Stimulated activated CD8-positive, alpha-beta memory T cell treated with anti-CD3 and anti-CD28 coated beads, Interleukin-15, amount 100 ng/mL, for 4 hours (primary cell): ENCODE measurements around the gene NUCB1.
A peak's percentile ranks its signal among the peaks of the same experiment; 100 is the strongest.
"Not testable (repeated sequence)": the region's sequence is repeated elsewhere in the genome, so short reads cannot be mapped to it uniquely, and the experiment has no call there.

Experiments
- DNase-seq, 2 donors: peaks; one replicate each; pipeline ENCODE4 v3.0.0-alpha.2; 2020; ENCODE audit warnings: low read depth in 2 of 2

The NUCB1 gene

DNA sequence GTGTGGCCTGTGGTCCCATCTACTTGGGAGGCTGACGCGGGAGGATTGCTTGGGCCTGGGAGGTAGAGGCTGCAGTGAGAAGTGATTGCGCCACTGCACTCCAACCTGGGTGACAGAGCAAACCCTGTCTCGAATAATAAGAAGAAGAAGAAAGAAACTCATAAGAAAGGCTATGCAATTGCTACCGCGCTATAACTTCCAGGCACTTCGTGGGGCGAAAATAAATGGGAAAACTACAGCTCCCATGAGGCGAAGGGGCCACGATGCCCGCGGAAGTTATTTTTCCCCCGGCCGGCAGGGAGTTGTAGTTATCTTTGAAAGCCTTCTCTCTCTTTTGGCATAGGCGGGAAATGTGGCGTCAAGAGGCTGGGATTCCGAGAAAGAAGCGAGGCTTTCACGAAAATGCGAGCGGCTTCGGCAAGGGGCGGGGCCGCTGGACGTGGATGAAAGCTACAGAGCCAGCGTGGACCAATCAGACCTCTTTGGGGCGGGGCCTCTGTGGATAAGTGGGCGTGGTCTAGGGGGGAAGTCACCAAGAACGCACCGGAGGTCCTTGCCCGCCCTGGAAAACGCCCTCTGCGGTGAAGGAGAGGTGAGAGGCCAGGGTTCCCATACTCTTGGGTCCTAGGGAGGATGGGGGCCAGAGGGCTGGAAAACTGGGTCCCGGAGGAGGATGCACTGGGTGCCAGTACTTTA, at the start of gene NUCB1:
TSS of gene NUCB1 (plus strand) at position 532 of the 696 bp plus-strand sequence. CDS start 485 bp downstream, outside the sequence.
- DNase-seq: peak; percentile 96 to 99

- no peak for DNase-seq
These were observed 47.8 kb upstream of the NUCB1 start for GRCh38 chr19:48852292-48852691.

DNA sequence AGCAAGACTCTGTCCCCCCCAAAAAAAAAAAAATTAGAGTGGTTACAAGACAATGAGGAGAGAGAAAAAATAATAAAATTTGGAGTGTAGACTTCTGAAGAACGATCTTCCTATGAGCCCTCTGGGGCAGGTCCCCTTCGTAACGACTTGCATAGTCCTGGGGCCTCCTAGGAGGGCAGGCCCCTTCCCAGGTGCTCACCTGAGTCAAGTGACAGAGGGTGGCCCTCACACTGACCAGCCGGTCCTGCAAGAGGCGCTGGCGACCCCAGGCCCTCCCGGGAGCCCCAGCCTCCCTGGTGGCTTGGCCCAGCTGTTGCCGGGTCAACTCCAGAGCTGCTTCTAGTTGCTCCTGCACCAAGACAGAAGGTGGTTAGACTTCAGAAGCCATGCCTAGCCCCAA, 46.6 kb upstream of the NUCB1 start:
- DNase-seq: no peak

DNA sequence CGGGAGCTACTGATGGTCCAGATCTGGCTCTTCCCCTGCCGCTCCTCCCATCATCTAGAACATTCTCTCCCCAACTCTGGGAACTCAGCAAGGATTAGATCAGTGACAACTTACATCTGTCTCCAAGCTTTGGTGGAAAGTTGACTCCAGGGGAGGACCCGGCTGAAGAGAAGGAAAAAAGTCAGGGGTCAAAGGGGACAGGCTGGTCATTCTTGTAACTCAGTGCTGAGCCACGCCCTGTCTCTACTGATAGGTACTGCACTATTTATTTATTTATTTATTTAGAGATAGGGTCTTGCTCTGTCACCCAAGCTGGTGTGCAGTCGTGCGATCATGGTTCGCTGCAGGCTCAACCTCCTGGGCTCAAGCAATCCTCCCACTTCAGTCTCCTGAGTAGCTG, 46.0 kb upstream of the NUCB1 start:
- DNase-seq: no peak

DNA sequence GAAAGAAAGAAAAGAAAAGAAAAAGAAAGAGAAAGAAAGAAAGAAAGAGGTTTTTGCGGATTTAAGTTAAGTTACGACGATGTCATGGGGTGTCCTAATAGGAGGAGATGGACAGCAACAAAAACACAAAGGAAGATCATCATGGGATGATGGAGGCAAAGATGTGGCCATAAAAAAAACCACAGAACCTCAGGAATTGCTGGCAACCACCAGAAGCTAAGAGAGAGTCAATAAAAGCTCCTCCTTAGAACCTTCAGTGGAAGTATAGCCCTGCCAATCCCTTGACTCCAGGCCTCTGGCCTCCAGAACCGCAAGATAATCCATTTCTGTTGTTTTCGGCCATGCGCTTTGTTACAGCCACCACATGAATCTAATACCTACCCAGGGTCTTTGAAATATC, 43.2 kb upstream of the NUCB1 start:
- DNase-seq: no peak

DNA sequence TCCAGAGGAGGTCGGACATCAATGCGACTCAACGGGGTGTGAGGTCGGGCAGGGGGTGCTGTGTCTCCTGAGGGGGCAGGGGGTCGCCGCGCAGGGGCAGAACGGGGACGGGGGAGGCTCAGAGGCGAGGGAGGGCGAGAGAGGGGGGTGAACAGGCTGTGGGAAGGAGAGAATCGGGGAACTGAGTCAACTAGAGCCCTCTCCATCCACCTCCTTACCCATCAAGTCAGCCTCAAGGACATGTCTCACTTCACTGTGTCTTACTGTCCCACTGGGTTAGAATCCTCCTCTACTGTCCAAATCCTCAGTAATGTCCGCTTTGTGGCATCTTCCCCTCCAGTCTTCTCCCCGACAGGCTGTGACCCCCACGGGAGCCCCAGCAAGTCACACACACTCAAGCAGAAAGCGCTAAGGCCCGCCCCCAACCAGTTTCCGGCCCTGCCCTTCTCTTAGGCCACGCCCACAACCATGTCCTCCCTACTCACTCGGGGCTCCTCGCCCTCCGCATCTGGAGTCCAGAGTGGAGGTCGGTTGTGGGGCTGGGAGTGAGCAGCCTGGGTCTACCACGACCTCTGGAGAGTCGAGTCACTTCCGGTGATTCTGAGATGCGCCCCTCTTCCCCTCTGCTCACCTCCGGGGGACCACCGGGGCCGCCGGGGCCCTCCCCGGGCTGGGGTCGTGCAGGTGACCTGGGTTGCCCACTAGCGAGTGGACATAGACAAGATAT, 41.0 kb upstream of the NUCB1 start:
- DNase-seq: peak; percentile 58 to 72

GRCh38 chr19:48859711-48860572, 40.2 kb upstream of the NUCB1 start:
- no peak for DNase-seq

GRCh38 chr19:48861313-48861712, 38.8 kb upstream of the NUCB1 start:
- no peak for DNase-seq

- DNase-seq: no peak
These were observed 37.3 kb upstream of the NUCB1 start for GRCh38 chr19:48862827-48863226.

- DNase-seq: no peak
These were observed 33.4 kb upstream of the NUCB1 start for GRCh38 chr19:48866692-48867091.

DNA sequence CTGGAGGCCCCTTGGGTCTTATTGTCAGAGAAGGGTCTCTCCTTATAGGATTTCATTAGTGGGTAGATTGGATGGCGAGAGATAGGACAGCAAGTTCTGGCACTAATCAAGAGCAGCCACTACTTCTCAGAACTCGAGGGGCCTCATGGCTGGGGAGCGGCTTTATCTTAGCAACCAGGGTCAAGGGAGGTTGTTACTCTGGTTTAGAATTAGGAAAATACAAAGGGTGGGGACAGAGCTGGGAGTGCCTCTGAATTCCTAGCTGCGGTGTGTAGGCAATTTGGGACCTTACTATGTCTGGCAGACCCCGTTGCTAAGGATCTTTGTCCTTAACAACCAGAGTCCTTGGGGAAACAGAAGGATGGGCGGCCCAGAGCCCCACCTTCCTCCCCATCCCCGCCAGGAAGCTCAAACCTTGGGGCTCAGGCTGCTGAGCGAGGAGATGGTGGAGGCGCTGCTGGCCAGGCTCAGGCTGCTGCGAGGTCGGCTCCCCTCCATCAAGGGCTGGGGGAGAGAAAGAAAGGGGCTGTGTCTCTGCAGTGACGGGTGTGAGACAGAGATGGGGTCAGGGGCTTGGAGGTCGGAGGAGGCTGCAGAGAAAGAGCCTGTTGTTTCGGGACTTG, 32.9 kb upstream of the NUCB1 start:
- no peak for DNase-seq

DNA sequence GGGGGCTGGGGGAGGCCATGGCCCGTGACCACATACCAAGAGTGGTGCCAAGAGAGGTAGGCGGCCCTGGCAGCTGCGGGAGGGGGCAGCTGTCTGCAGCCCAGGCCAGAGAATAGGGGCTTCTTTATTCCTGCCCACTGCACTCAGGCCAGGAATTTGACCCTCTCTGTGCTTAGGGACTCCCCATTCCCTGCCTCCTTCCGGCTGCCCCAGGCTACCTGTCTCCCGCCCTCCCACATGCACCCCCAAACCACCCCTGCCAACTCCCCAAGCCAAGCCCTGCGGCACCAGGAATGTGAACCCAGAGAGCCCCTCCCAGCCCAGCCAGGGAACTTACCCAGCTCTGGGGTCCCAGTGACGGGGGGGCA, 32.4 kb upstream of the NUCB1 start:
- DNase-seq: no peak

- no peak for DNase-seq
These were observed 31.8 kb upstream of the NUCB1 start, which contains the start of gene PLEKHA4 for GRCh38 chr19:48868114-48868886. Gene PLEKHA4, minus strand, starts transcription at chr19:48868617. Its CDS starts 997 bp downstream, at chr19:48867620.

GRCh38 chr19:48870048-48870447, 30.1 kb upstream of the NUCB1 start:
- no peak for DNase-seq

- DNase-seq: not testable (repeated sequence)
These were observed 28.5 kb upstream of the NUCB1 start for GRCh38 chr19:48871471-48872181.

DNA sequence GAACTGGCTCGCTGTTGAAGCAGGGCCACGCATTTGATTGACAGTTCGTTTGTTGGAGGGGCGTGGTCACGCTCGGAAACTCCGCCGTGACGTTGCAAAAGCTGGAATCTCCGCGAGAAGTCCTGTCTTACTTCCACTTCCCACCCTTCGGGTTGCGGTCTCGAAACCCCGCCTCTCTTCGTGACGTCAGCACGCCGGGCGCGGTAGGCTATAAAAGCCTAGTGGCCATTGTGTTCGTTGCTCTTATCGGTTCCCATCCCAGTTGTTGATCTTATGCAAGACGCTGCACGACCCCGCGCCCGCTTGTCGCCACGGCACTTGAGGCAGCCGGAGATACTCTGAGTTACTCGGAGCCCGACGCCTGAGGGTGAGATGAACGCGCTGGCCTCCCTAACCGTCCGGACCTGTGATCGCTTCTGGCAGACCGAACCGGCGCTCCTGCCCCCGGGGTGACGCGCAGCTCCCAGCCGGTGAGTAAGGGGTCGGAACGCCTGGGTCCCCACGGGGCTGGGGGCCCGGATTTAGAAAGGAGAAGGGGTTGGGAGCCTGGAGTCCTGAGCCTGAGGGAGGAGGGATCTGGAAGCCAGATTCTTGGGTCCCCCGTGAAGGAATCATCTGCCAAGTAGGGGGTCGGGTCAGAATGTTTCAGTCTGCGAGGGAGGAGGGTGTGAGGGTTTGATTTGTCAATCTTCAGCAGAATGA, 27.8 kb upstream of the NUCB1 start, which contains the start of gene PPP1R15A:
TSS of gene PPP1R15A (plus strand) at position 240 of the 702 bp plus-strand sequence. CDS start 813 bp downstream, outside the sequence.
- DNase-seq: peak; percentile 96

GRCh38 chr19:48872884-48873475, 27.1 kb upstream of the NUCB1 start:
- DNase-seq: peak; percentile 43 to 66

- DNase-seq: no peak
These were observed 26.4 kb upstream of the NUCB1 start for GRCh38 chr19:48873476-48874302.
